ENCODE data around the gene TSC2. TPM values are rescaled to one million over a fixed set of nuclear protein-coding genes. Genes with fewer than 3 reads are reported as not detected.

The TSC2 gene
- total and polyA plus RNA-seq, 2 of the 13 experiments (the other 11 are each of a cell fraction or from before 2014, with no cell fraction given), result 19.6 to 40.4 TPM

DNA sequence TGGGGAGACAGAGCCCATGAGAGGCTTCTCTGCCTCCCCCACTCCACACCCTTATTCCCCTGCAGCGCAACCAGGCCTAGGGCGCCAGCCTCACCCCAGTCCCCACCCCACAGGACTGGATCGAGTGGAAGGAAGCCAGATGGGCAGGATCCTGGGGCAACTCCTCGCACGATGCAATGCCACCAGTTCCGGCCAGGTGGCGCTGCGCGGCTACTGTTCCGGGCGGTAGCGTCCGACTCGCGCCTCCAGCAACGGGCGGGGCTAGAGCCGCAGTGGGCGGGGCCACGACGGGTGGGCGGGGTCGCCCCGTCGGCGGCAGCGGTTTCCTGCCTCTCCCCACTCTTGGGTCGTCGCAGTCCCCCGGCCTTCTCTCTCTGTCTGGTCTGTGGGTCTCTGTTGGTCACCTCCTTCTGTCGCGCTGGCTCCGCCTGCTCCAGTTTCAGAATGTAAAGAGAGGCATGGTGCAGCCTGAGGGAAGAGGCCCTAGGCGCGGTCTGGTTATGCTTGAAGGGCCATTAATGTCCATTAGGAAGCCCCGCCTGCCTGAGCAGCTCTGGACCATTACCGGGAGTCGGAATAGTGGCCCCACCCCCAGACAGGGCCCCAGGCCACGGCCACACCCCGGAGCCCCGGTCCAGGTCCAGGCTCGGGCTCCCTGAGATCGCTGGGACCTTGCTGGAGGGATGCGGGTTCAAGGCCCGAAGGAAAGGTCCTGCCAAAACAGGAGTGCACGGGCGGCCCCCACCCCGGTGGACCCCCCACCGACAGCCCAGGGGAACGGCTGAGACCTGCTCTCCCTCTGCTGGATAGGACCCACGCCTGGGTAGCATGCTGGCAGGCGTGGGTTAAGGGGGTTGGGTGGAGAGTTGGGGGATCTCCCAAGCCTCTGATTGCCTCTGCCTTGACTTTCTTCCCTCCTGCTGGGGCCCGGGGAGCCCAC lies 24.4 kb upstream of the TSC2 start (continued):
- TF ChIP-seq DZIP1 (CRISPR knock-in tag; IDR thresholded peaks at IDR 0.05) (0 out of 2 replicates have a peak, but pooled peaks have one; percentile 90), BCL6 (CRISPR knock-in tag; IDR thresholded peaks at IDR 0.05) (peak; percentile 29; the same call in 1 of the 2 replicates), WIZ (CRISPR knock-in tag; IDR thresholded peaks at IDR 0.05) (no peak; the same call in 1 of the 2 replicates), RXRB (CRISPR knock-in tag; IDR thresholded peaks at IDR 0.05; ENCODE audit: borderline replicate concordance) (peak; percentile 39; the same call in 1 of the 2 replicates), BATF2 (CRISPR knock-in tag; IDR thresholded peaks at IDR 0.05) (no peak), CEBPB (IDR thresholded peaks at IDR 0.05; ENCODE audit: borderline replicate concordance, low read depth, low read length) (no peak), CEBPZ (IDR thresholded peaks at IDR 0.05; ENCODE audit: low read length) (no peak), ZNF282 (IDR thresholded peaks at IDR 0.05; ENCODE audit: partially characterized antibody) (no peak), ZNF496 (CRISPR knock-in tag; IDR thresholded peaks at IDR 0.05; ENCODE audit: insufficient replicate concordance) (no peak), CREB3 (CRISPR knock-in tag; IDR thresholded peaks at IDR 0.05) (no peak), ZNF251 (CRISPR knock-in tag; IDR thresholded peaks at IDR 0.05) (no peak), HMGA1 (CRISPR knock-in tag; conservative IDR thresholded peaks at IDR 0.05) (no peak), HMG20A (CRISPR knock-in tag; IDR thresholded peaks at IDR 0.05; ENCODE audit: borderline replicate concordance) (no peak)
- TF ChIP-seq, protein P1, sequence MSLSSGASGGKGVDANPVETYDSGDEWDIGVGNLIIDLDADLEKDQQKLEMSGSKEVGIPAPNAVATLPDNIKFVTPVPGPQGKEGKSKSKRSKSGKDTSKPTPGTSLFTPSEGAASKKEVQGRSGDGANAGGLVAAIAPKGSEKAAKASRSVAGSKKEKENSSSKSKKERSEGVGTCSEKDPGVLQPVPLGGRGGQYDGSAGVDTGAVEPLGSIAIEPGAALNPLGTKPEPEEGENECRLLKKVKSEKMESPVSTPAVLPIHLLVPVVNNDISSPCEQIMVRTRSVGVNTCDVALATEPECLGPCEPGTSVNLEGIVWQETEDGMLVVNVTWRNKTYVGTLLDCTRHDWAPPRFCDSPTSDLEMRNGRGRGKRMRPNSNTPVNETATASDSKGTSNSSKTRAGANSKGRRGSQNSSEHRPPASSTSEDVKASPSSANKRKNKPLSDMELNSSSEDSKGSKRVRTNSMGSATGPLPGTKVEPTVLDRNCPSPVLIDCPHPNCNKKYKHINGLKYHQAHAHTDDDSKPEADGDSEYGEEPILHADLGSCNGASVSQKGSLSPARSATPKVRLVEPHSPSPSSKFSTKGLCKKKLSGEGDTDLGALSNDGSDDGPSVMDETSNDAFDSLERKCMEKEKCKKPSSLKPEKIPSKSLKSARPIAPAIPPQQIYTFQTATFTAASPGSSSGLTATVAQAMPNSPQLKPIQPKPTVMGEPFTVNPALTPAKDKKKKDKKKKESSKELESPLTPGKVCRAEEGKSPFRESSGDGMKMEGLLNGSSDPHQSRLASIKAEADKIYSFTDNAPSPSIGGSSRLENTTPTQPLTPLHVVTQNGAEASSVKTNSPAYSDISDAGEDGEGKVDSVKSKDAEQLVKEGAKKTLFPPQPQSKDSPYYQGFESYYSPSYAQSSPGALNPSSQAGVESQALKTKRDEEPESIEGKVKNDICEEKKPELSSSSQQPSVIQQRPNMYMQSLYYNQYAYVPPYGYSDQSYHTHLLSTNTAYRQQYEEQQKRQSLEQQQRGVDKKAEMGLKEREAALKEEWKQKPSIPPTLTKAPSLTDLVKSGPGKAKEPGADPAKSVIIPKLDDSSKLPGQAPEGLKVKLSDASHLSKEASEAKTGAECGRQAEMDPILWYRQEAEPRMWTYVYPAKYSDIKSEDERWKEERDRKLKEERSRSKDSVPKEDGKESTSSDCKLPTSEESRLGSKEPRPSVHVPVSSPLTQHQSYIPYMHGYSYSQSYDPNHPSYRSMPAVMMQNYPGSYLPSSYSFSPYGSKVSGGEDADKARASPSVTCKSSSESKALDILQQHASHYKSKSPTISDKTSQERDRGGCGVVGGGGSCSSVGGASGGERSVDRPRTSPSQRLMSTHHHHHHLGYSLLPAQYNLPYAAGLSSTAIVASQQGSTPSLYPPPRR (CRISPR knock-in tag; IDR thresholded peaks at IDR 0.05; ENCODE audit: borderline replicate concordance), result peak; percentile 32; the same call in 1 of the 2 replicates
